Gastroesophageal sphincter (tissue), 3 donors: ENCODE results near the gene MSRB2.

Source experiments
- CTCF ChIP-seq, 4 experiments: fragments of 200-600 bp in 2 of 4; fragments of 450-650 bp in 2 of 4; sonication (generic) in 1 of 4; IDR thresholded peaks; one replicate each; pipeline ENCODE4 v1.5.1; 2017 to 2019; ENCODE audit warnings: antibody characterized with exemption in 4 of 4, mild to moderate bottlenecking in 2 of 4, moderate library complexity in 2 of 4
- EP300 ChIP-seq: sonication (generic); formaldehyde crosslinking; IDR thresholded peaks from one replicate; pipeline ENCODE4 v1.6.1; 2017; ENCODE audit warnings: antibody characterized with exemption, mild to moderate bottlenecking
- POLR2A ChIP-seq, 2 donors: fragments of 450-650 bp; IDR thresholded peaks; one replicate each; pipeline ENCODE4 v1.6.1; 2017; ENCODE audit warnings: antibody characterized with exemption in 2 of 2, mild to moderate bottlenecking in 2 of 2, moderate library complexity in 1 of 2

GRCh38 chr10:23075672-23076071, 19.7 kb upstream of the MSRB2 start:
- TF ChIP-seq CTCF (IDR thresholded peaks at IDR 0.05), result no peak
- no peak for TF ChIP-seq POLR2A (IDR thresholded peaks at IDR 0.05)
- no peak for TF ChIP-seq EP300
